ENCODE results near the gene TICAM1. TPM values are rescaled to one million over a fixed set of nuclear protein-coding genes. Genes with fewer than 3 reads are reported as not detected.
A peak's percentile ranks its signal among the peaks of the same experiment; 100 is the strongest.

The TICAM1 gene
- total and polyA plus RNA-seq, 2 of the 13 experiments (the other 11 are each of a cell fraction or from before 2014, with no cell fraction given): 0.33 to 0.95 TPM

GRCh38 chr19:4866595-4867424, 35.3 kb upstream of the TICAM1 start (continued):
- TF ChIP-seq ZFX (CRISPR knock-in tag; IDR thresholded peaks at IDR 0.05; ENCODE audit: low read depth) (peak; percentile 71), PCBP2 (optimal IDR thresholded peaks at IDR 0.05; ENCODE audit: low read depth, low read length, poor library complexity, severe bottlenecking) (no peak), KLF11 (CRISPR knock-in tag; IDR thresholded peaks at IDR 0.05) (peak; percentile 43; the same call in 1 of the 2 replicates), ZSCAN29 (CRISPR knock-in tag; conservative IDR thresholded peaks at IDR 0.05) (0 out of 2 replicates have a peak, but pooled peaks have one; percentile 17), CHD4 (IDR thresholded peaks at IDR 0.05; ENCODE audit: borderline replicate concordance, low read length) (no peak), HNF1B (CRISPR knock-in tag; IDR thresholded peaks at IDR 0.05) (0 out of 2 replicates have a peak, but pooled peaks have one; percentile 43), TMF1 (CRISPR knock-in tag; IDR thresholded peaks at IDR 0.05; ENCODE audit: low read depth) (0 out of 2 replicates have a peak, but pooled peaks have one; percentile 5), NR2C2 (CRISPR knock-in tag; IDR thresholded peaks at IDR 0.05; ENCODE audit: borderline replicate concordance) (peak; percentile 25; the same call in 1 of the 2 replicates), ZNF3 (CRISPR knock-in tag; IDR thresholded peaks at IDR 0.05) (no peak), ATF7 (IDR thresholded peaks at IDR 0.05) (no peak), ATF7 (CRISPR knock-in tag; IDR thresholded peaks at IDR 0.05) (0 out of 2 replicates have a peak, but pooled peaks have one; percentile 44), TBX3 (IDR thresholded peaks at IDR 0.05; ENCODE audit: borderline replicate concordance) (no peak), ZBTB34 (CRISPR knock-in tag; IDR thresholded peaks at IDR 0.05) (no peak), NR1H2 (CRISPR knock-in tag; IDR thresholded peaks at IDR 0.05; ENCODE audit: borderline replicate concordance, low read depth) (0 out of 2 replicates have a peak, but pooled peaks have one; percentile 33), KDM2A (CRISPR knock-in tag; IDR thresholded peaks at IDR 0.05; ENCODE audit: borderline replicate concordance, low read depth) (0 out of 2 replicates have a peak, but pooled peaks have one; percentile 24), JUND (CRISPR knock-in tag; IDR thresholded peaks at IDR 0.05) (no peak), SCMH1 (CRISPR knock-in tag; IDR thresholded peaks at IDR 0.05; ENCODE audit: borderline replicate concordance) (no peak), MAZ (IDR thresholded peaks at IDR 0.05; ENCODE audit: borderline replicate concordance, low read depth, low read length) (no peak), MAZ (CRISPR knock-in tag; IDR thresholded peaks at IDR 0.05; ENCODE audit: low read depth) (peak; percentile 45; the same call in 1 of the 2 replicates), ERF (CRISPR knock-in tag; IDR thresholded peaks at IDR 0.05) (peak; percentile 19; the same call in 1 of the 2 replicates), ZNF784 (CRISPR knock-in tag; IDR thresholded peaks at IDR 0.05; ENCODE audit: borderline replicate concordance) (0 out of 2 replicates have a peak, but pooled peaks have one; percentile 37), MBNL3 (CRISPR knock-in tag; conservative IDR thresholded peaks at IDR 0.05) (no peak), MTA1 (CRISPR knock-in tag; IDR thresholded peaks at IDR 0.05; ENCODE audit: borderline replicate concordance) (0 out of 2 replicates have a peak, but pooled peaks have one; percentile 35)
- TF ChIP-seq, protein P1, sequence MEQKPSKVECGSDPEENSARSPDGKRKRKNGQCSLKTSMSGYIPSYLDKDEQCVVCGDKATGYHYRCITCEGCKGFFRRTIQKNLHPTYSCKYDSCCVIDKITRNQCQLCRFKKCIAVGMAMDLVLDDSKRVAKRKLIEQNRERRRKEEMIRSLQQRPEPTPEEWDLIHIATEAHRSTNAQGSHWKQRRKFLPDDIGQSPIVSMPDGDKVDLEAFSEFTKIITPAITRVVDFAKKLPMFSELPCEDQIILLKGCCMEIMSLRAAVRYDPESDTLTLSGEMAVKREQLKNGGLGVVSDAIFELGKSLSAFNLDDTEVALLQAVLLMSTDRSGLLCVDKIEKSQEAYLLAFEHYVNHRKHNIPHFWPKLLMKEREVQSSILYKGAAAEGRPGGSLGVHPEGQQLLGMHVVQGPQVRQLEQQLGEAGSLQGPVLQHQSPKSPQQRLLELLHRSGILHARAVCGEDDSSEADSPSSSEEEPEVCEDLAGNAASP (CRISPR knock-in tag; IDR thresholded peaks at IDR 0.05; ENCODE audit: borderline replicate concordance): peak; percentile 44; the same call in 1 of the 2 replicates

Measured in HepG2 (cell line).